Thyroid gland (tissue), 4 donors: ENCODE results near the gene SEZ6L. TPM values are rescaled to one million over a fixed set of nuclear protein-coding genes. Genes with fewer than 3 reads are reported as not detected.

Experiments
- DNase-seq, 2 donors: peaks; one replicate each; pipeline ENCODE4 v3.0.0-alpha.2; 2019
- H3K27ac ChIP-seq, 3 donors: fragments of 200-600 bp; sonication (generic); 1 replicate in 2 of 3; 2 replicates in 1 of 3; pipeline ENCODE4 v1.5.1; 2016 to 2019; ENCODE audit warnings: mild to moderate bottlenecking in 1 of 3, moderate library complexity in 1 of 3
- H3K27me3 ChIP-seq: fragments of 200-600 bp; sonication (generic); one replicate; pipeline ENCODE4 v1.5.1; 2019
- H3K36me3 ChIP-seq, 2 donors: fragments of 200-600 bp; sonication (generic); one replicate each; pipeline ENCODE4 v1.5.1; 2016 to 2019
- H3K4me1 ChIP-seq, 2 donors: fragments of 200-600 bp; sonication (generic); one replicate each; pipeline ENCODE4 v1.5.1; 2017 to 2019
- H3K4me3 ChIP-seq, 3 donors: fragments of 200-600 bp; sonication (generic); replicated peaks in 1 of 3; 1 replicate in 2 of 3; 2 replicates in 1 of 3; pipeline ENCODE4 v1.5.1; 2016; ENCODE audit warnings: mild to moderate bottlenecking in 1 of 3
- H3K9me3 ChIP-seq: fragments of 200-600 bp; sonication (generic); one replicate; pipeline ENCODE4 v1.5.1; 2017
- CTCF ChIP-seq, 6 experiments: fragments of 200-600 bp in 3 of 6; fragments of 450-650 bp in 3 of 6; sonication (generic) in 3 of 6; IDR thresholded peaks; one replicate each; pipeline ENCODE4 v1.5.1; 2016 to 2019; ENCODE audit warnings: antibody characterized with exemption in 6 of 6, mild to moderate bottlenecking in 2 of 6, inconsistent platforms in 1 of 6, moderate library complexity in 1 of 6
- POLR2A ChIP-seq, 2 donors: fragments of 450-650 bp; IDR thresholded peaks; one replicate each; pipeline ENCODE4 v1.6.1; 2017; ENCODE audit warnings: antibody characterized with exemption in 2 of 2, mild to moderate bottlenecking in 2 of 2, moderate library complexity in 1 of 2
- WGBS, 2 donors: methylation state at CpG; one replicate each; pipeline ENCODE4 v1.1.5; 2017; 5-methylcytosine and 5-hydroxymethylcytosine counted together
- intact Hi-C: fragments of 100-400 bp; cut with DNase I; formaldehyde crosslinking; loops from one replicate; pipeline ENCODE4 v1.15.1; 2023
- total RNA-seq, 4 donors: library from RNA; depleted of rRNA; stranded (reverse); fragments of >200 nt; gene quantifications; one replicate each; pipeline ENCODE4 v1.2.3, GENCODE V29; 2016

SEZ6L gene
- total RNA-seq, 4 donors from 2014 or later: 0.13 to 0.22 (median 0.17) TPM; not detected in 1

- Histone ChIP-seq H3K27me3 (no peaks in the 10 kb centered on the region), H3K27ac (no peak overlapping the region), H3K9me3 (no peaks in the 10 kb centered on the region), H3K4me1 (no peaks in the 10 kb centered on the region), H3K36me3 (no peaks in the 10 kb centered on the region), H3K4me3 (no peak overlapping the region)
- DNase-seq: no peak
- TF ChIP-seq CTCF (IDR thresholded peaks at IDR 0.05) (no peak), POLR2A (IDR thresholded peaks at IDR 0.05) (no peak)
- intact Hi-C loops: no loop called here
- 74 to 82% methylated on average over 3 of the region's 3 CpGs for WGBS, 2 donors
These were observed 219.9 kb downstream of the SEZ6L start for GRCh38 chr22:26389125-26389524.

- no peaks in the 10 kb centered on the region for H3K27me3 ChIP-seq
- no peak overlapping the region for H3K27ac ChIP-seq
- no peak for TF ChIP-seq POLR2A (IDR thresholded peaks at IDR 0.05)
- no peak for TF ChIP-seq CTCF (IDR thresholded peaks at IDR 0.05)
- DNase-seq: no peak
- no peaks in the 10 kb centered on the region for H3K36me3 ChIP-seq
- intact Hi-C loops: no loop called here
- no peaks in the 10 kb centered on the region for H3K9me3 ChIP-seq
- no peak overlapping the region for H3K4me3 ChIP-seq
- H3K4me1 ChIP-seq: no peaks in the 10 kb centered on the region
- 77 to 85% methylated on average over 1 of the region's 1 CpG for WGBS, 2 donors
These were observed 221.8 kb downstream of the SEZ6L start for GRCh38 chr22:26391091-26391490.

GRCh38 chr22:26391623-26392022, 222.4 kb downstream of the SEZ6L start:
- no peaks in the 10 kb centered on the region for H3K4me1 ChIP-seq
- WGBS, 2 donors: 75 to 81% methylated on average over 2 of the region's 2 CpGs
- no peaks in the 10 kb centered on the region for H3K9me3 ChIP-seq
- no peak overlapping the region for H3K27ac ChIP-seq
- DNase-seq: no peak
- no peaks in the 10 kb centered on the region for H3K36me3 ChIP-seq
- H3K27me3 ChIP-seq: no peaks in the 10 kb centered on the region
- intact Hi-C loops: no loop called here
- TF ChIP-seq POLR2A (IDR thresholded peaks at IDR 0.05) (no peak), CTCF (IDR thresholded peaks at IDR 0.05) (no peak)
- H3K4me3 ChIP-seq: no peak overlapping the region

- Histone ChIP-seq H3K36me3 (no peaks in the 10 kb centered on the region), H3K4me1 (no peaks in the 10 kb centered on the region), H3K4me3 (no peak overlapping the region), H3K9me3 (no peaks in the 10 kb centered on the region), H3K27me3 (no peaks in the 10 kb centered on the region), H3K27ac (no peak overlapping the region)
- WGBS, 2 donors: 63 to 66% methylated on average over 2 of the region's 2 CpGs
- DNase-seq: no peak
- TF ChIP-seq POLR2A (IDR thresholded peaks at IDR 0.05): no peak
- TF ChIP-seq CTCF (IDR thresholded peaks at IDR 0.05): no peak
- intact Hi-C loops: no loop called here
These were observed 224.7 kb downstream of the SEZ6L start for GRCh38 chr22:26393929-26394328.

- 28 to 38% methylated on average over 1 of the region's 1 CpG for WGBS, 2 donors
- no peaks in the 10 kb centered on the region for H3K36me3 ChIP-seq
- H3K9me3 ChIP-seq: no peaks in the 10 kb centered on the region
- H3K4me3 ChIP-seq: no peak overlapping the region
- TF ChIP-seq POLR2A (IDR thresholded peaks at IDR 0.05): no peak
- no peak for TF ChIP-seq CTCF (IDR thresholded peaks at IDR 0.05)
- DNase-seq: no peak
- intact Hi-C loops: no loop called here
- no peaks in the 10 kb centered on the region for H3K4me1 ChIP-seq
- H3K27ac ChIP-seq: no peak overlapping the region
- no peaks in the 10 kb centered on the region for H3K27me3 ChIP-seq
These were observed 225.5 kb downstream of the SEZ6L start for GRCh38 chr22:26394777-26395176.
